ENCODE data around the gene ST6GAL2. TPM values are rescaled to one million over a fixed set of nuclear protein-coding genes. Genes with fewer than 3 reads are reported as not detected.

ST6GAL2 gene
- polyA plus RNA-seq, 1 donor from 2014 or later = 22.1 TPM

DNA sequence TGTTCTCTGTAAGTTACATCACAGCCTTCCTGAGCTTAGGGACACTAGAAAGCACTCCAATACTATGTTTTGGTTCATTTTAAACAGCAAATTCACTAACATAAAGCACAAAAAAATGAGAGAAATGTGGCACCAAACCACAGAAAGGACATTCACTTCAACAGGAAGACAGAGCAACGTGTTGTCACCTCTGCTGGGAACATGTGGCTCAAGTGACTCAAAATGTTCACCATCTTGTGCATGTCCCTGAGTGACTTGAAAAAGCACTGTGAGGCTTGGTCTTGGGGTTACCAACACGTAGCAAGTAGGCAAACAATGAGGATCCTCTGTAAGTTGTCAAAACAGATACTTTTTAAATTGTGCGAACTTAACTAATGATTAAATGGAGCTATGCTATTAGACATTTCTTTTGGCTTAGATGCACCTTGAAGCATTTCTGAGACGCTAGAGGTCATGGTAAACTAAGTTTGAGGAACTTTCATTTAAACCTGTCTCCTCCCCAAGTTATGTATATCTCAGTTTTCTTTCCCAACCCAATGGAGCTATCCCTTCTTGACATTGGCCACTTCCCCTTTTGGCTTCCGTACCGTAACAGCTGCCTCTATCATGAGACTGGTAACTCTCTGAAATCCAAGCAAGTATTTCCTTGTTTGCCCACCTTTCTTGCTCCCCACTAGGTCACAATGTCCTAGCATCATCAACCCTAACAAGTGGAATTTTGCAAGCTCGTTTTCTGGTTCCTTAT is 14.0 kb upstream of the ST6GAL2 start:
- no peaks in the 10 kb centered on the region for H3K9me3 ChIP-seq (ENCODE audit: low read length)
- H2AFZ ChIP-seq (ENCODE audit: low read depth, low read length) = no peak overlapping the region
- no peaks in the 10 kb centered on the region for H4K20me1 ChIP-seq (ENCODE audit: insufficient read depth)
- H3K79me2 ChIP-seq (replicated peaks; ENCODE audit: insufficient read depth, low read length) = no peaks in the 10 kb centered on the region
- no peaks in the 10 kb centered on the region for H3K27me3 ChIP-seq (ENCODE audit: insufficient read depth, low read depth, low read length)
- no peak overlapping the region for H3K9ac ChIP-seq (ENCODE audit: low read length)
- no peak overlapping the region for H3K4me2 ChIP-seq (ENCODE audit: low read length)
- no peak overlapping the region for H3K4me3 ChIP-seq (ENCODE audit: low read length)
- H3F3A ChIP-seq (ENCODE audit: insufficient read depth, low read length, poor library complexity, severe bottlenecking) = no peaks in the 10 kb centered on the region
- no peaks in the 10 kb centered on the region for H3K9me2 ChIP-seq (ENCODE audit: insufficient read depth, low read length)
- no peak overlapping the region for H3K27ac ChIP-seq (ENCODE audit: low read length)
- TF ChIP-seq POLR2AphosphoS5 (IDR thresholded peaks at IDR 0.05) (no peak), EP300 (conservative IDR thresholded peaks at IDR 0.05; ENCODE audit: poor library complexity, severe bottlenecking) (no peak), EZH2 (IDR thresholded peaks at IDR 0.05; ENCODE audit: borderline replicate concordance, insufficient read depth, low read length, poor library complexity, severe bottlenecking) (no peak), RAD21 (conservative IDR thresholded peaks at IDR 0.05) (no peak), MXI1 (conservative IDR thresholded peaks at IDR 0.05; ENCODE audit: poor library complexity, severe bottlenecking) (no peak)
- no peaks in the 10 kb centered on the region for H3K36me3 ChIP-seq (ENCODE audit: insufficient read depth, low read length)

- Histone ChIP-seq H3K79me2 (replicated peaks; ENCODE audit: insufficient read depth, low read length) (no peaks in the 10 kb centered on the region), H3K9me3 (ENCODE audit: low read length) (peaks cover 5% of the 10 kb centered on the region), H4K20me1 (ENCODE audit: insufficient read depth) (no peaks in the 10 kb centered on the region), H3K4me2 (ENCODE audit: low read length) (no peak overlapping the region), H3K9ac (ENCODE audit: low read length) (no peak overlapping the region), H3K4me3 (ENCODE audit: low read length) (no peak overlapping the region), H2AFZ (ENCODE audit: low read depth, low read length) (no peak overlapping the region), H3K36me3 (ENCODE audit: insufficient read depth, low read length) (no peaks in the 10 kb centered on the region), H3F3A (ENCODE audit: insufficient read depth, low read length, poor library complexity, severe bottlenecking) (no peaks in the 10 kb centered on the region), H3K27ac (ENCODE audit: low read length) (no peak overlapping the region), H3K9me2 (ENCODE audit: insufficient read depth, low read length) (no peaks in the 10 kb centered on the region), H3K27me3 (ENCODE audit: insufficient read depth, low read depth, low read length) (no peaks in the 10 kb centered on the region)
- no peak for TF ChIP-seq RAD21 (conservative IDR thresholded peaks at IDR 0.05)
- no peak for TF ChIP-seq EZH2 (IDR thresholded peaks at IDR 0.05; ENCODE audit: borderline replicate concordance, insufficient read depth, low read length, poor library complexity, severe bottlenecking)
- no peak for TF ChIP-seq TAF1 (IDR thresholded peaks at IDR 0.05; ENCODE audit: low read depth)
Observed at GRCh38 chr2:106894545-106894944, 8.6 kb upstream of the ST6GAL2 start.

GRCh38 chr2:106892048-106892447 is 6.1 kb upstream of the ST6GAL2 start:
- Histone ChIP-seq H3K9ac (ENCODE audit: low read length) (no peak overlapping the region), H3K4me3 (ENCODE audit: low read length) (no peak overlapping the region), H3K9me2 (ENCODE audit: insufficient read depth, low read length) (no peaks in the 10 kb centered on the region), H3K79me2 (replicated peaks; ENCODE audit: insufficient read depth, low read length) (no peaks in the 10 kb centered on the region), H3K27me3 (ENCODE audit: insufficient read depth, low read depth, low read length) (no peaks in the 10 kb centered on the region), H3F3A (ENCODE audit: insufficient read depth, low read length, poor library complexity, severe bottlenecking) (no peaks in the 10 kb centered on the region), H2AFZ (ENCODE audit: low read depth, low read length) (no peak overlapping the region), H3K4me2 (ENCODE audit: low read length) (no peak overlapping the region), H4K20me1 (ENCODE audit: insufficient read depth) (no peaks in the 10 kb centered on the region), H3K27ac (ENCODE audit: low read length) (no peak overlapping the region), H3K36me3 (ENCODE audit: insufficient read depth, low read length) (no peaks in the 10 kb centered on the region), H3K9me3 (ENCODE audit: low read length) (peaks cover 5% of the 10 kb centered on the region)
- TF ChIP-seq SMC3 (conservative IDR thresholded peaks at IDR 0.05; ENCODE audit: poor library complexity) = no peak
- no peak for TF ChIP-seq RAD21 (conservative IDR thresholded peaks at IDR 0.05)
- TF ChIP-seq TAF1 (IDR thresholded peaks at IDR 0.05; ENCODE audit: low read depth) = no peak
- no peak for TF ChIP-seq MXI1 (conservative IDR thresholded peaks at IDR 0.05; ENCODE audit: poor library complexity, severe bottlenecking)
- no peak for TF ChIP-seq POLR2AphosphoS5 (IDR thresholded peaks at IDR 0.05)
- TF ChIP-seq EP300 (conservative IDR thresholded peaks at IDR 0.05; ENCODE audit: poor library complexity, severe bottlenecking) = no peak
- TF ChIP-seq EZH2 (IDR thresholded peaks at IDR 0.05; ENCODE audit: borderline replicate concordance, insufficient read depth, low read length, poor library complexity, severe bottlenecking) = no peak
- no peak for TF ChIP-seq CTCF (IDR thresholded peaks at IDR 0.05; ENCODE audit: poor library complexity, severe bottlenecking)
- no peak for TF ChIP-seq REST (IDR thresholded peaks at IDR 0.05; ENCODE audit: borderline replicate concordance)

Measured in neural cell (in vitro differentiated cells).